ENCODE data around the gene FLNA. TPM values are rescaled to one million over a fixed set of nuclear protein-coding genes. Genes with fewer than 3 reads are reported as not detected.

The FLNA gene
- total and polyA plus RNA-seq, 9 of the 15 experiments (the other 6 are each of a cell fraction or from before 2014, with no cell fraction given), result 6.2 to 735 (median 135) TPM

DNA sequence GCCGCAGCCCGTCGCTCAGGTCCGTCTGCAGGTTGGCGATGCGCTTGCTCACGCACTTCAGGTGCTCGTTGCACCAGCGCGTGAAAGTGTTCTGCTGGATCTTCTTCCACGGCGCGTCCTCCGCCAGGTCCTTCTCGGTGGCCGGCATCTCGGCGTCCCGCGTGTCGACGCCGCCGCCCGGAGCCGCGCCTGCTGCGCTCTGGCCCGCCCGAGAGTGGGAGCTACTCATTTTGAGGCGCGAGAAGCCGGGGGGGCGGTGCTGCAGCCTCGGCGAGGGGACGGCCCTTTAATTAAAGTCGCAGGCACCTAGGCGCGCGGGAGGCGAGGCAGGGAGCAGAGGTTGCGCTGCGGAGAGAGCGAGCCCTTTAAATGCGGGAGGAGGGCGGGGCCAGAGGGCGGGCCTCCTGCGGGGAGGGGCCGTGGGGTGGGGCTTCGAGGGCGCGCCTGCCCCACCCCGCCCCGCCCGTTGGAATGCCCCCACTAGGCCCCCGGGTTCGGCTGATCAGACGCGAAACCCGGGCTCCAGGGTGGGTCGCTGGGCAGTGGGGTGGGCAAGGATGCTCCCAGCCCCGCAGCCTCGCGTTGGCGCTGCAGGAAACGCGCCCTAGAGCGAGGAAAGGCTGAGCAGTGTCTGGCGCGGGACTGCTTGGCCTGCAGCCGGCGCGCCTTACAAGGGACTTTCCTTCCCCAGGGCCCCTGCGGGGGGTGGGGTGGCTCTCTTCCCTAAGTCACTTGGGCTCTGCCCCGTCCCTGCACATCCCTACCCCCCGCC lies 3.2 kb downstream of the FLNA start:
- intact Hi-C loops (cut with micrococcal nuclease) (loop anchor here (5.0 to 10.0 kb wide), 2 partner anchors 124 to 446 kb away; partner anchors contain the start of gene SLC10A3), in situ Hi-C loops (cut with MboI) (loop anchor here (10.0 kb wide), 1 partner anchor 164 kb away; no protein-coding TSS in a partner anchor)
- peak overlapping the region; percentile 99 for H3K27ac ChIP-seq (ENCODE audit: extremely low read depth, low read depth, low read length)
- H3K36me3 ChIP-seq (ENCODE audit: control insufficient read depth, insufficient read depth, low read length), result peaks cover 27% of the 10 kb centered on the region; the same call in 2 of the 3 replicates
- peaks cover 18 to 86% of the 10 kb centered on the region in 2 experiments for H3K4me1 ChIP-seq (replicated peaks in 1 of 2; ENCODE audit: control insufficient read depth in 2 of 2, insufficient read depth in 2 of 2, low read length in 2 of 2)
- WGBS (ENCODE audit: insufficient coverage, low coverage, missing lambda C conversion rate), result 0% methylated on average over 28 of the region's 77 CpGs
- H2AFZ ChIP-seq (ENCODE audit: low read depth, low read length), result peak overlapping the region; percentile 67; the same call in 1 of the 2 replicates
- no peaks in the 10 kb centered on the region for H3K27me3 ChIP-seq (ENCODE audit: control insufficient read depth in 2 of 2, insufficient read depth in 2 of 2, low read length in 2 of 2)
- H3K9me3 ChIP-seq (replicated peaks; ENCODE audit: control insufficient read depth, insufficient read depth, low read depth, low read length), result no peaks in the 10 kb centered on the region
- DNase-seq (ENCODE audit: extremely low read depth in 1 of 4, low spot score in 3 of 4), result peak; percentile 73 to 97 (median 82)
- POLR2A ChIA-PET, result interaction anchor here (0.5 to 1.3 kb wide), 13 partner anchors 8 to 658 kb away, joined by 3 to 5 read pairs (median 3); partner anchors contain the start of gene SLC10A3
- no peaks in the 10 kb centered on the region; the same call in 1 of the 2 replicates for H4K20me1 ChIP-seq (replicated peaks; ENCODE audit: control insufficient read depth, insufficient read depth, low read length)
- H3K4me3 ChIP-seq, result peak overlapping the region; percentile 89
- H3K9ac ChIP-seq (ENCODE audit: insufficient read depth in 1 of 2, low read depth in 2 of 2, low read length in 2 of 2), result peak overlapping the region; percentile 94 to 96
- H3K4me2 ChIP-seq (ENCODE audit: insufficient read depth, low read length), result peak overlapping the region; percentile 96
- H3K79me2 ChIP-seq (ENCODE audit: control insufficient read depth, insufficient read depth, low read length), result peaks cover 49% of the 10 kb centered on the region
- H3K9me1 ChIP-seq (ENCODE audit: control insufficient read depth, insufficient read depth, low read length), result no peaks in the 10 kb centered on the region
- no TSS peak for BruUV-seq (replicated peaks)
- ATAC-seq, result peak; percentile 84
- CTCF ChIA-PET (ENCODE audit: low intra/inter-chr PET ratio), result interaction anchor here (4.5 kb wide), 1 partner anchor 163 kb away, joined by 63 read pairs; no protein-coding TSS in a partner anchor
- FAIRE-seq, result no peak
- no peak for TF ChIP-seq MCM3 (IDR thresholded peaks at IDR 0.05)
- no peak for TF ChIP-seq TSC22D4 (tag; IDR thresholded peaks at IDR 0.05)
- TF ChIP-seq, protein P1, sequence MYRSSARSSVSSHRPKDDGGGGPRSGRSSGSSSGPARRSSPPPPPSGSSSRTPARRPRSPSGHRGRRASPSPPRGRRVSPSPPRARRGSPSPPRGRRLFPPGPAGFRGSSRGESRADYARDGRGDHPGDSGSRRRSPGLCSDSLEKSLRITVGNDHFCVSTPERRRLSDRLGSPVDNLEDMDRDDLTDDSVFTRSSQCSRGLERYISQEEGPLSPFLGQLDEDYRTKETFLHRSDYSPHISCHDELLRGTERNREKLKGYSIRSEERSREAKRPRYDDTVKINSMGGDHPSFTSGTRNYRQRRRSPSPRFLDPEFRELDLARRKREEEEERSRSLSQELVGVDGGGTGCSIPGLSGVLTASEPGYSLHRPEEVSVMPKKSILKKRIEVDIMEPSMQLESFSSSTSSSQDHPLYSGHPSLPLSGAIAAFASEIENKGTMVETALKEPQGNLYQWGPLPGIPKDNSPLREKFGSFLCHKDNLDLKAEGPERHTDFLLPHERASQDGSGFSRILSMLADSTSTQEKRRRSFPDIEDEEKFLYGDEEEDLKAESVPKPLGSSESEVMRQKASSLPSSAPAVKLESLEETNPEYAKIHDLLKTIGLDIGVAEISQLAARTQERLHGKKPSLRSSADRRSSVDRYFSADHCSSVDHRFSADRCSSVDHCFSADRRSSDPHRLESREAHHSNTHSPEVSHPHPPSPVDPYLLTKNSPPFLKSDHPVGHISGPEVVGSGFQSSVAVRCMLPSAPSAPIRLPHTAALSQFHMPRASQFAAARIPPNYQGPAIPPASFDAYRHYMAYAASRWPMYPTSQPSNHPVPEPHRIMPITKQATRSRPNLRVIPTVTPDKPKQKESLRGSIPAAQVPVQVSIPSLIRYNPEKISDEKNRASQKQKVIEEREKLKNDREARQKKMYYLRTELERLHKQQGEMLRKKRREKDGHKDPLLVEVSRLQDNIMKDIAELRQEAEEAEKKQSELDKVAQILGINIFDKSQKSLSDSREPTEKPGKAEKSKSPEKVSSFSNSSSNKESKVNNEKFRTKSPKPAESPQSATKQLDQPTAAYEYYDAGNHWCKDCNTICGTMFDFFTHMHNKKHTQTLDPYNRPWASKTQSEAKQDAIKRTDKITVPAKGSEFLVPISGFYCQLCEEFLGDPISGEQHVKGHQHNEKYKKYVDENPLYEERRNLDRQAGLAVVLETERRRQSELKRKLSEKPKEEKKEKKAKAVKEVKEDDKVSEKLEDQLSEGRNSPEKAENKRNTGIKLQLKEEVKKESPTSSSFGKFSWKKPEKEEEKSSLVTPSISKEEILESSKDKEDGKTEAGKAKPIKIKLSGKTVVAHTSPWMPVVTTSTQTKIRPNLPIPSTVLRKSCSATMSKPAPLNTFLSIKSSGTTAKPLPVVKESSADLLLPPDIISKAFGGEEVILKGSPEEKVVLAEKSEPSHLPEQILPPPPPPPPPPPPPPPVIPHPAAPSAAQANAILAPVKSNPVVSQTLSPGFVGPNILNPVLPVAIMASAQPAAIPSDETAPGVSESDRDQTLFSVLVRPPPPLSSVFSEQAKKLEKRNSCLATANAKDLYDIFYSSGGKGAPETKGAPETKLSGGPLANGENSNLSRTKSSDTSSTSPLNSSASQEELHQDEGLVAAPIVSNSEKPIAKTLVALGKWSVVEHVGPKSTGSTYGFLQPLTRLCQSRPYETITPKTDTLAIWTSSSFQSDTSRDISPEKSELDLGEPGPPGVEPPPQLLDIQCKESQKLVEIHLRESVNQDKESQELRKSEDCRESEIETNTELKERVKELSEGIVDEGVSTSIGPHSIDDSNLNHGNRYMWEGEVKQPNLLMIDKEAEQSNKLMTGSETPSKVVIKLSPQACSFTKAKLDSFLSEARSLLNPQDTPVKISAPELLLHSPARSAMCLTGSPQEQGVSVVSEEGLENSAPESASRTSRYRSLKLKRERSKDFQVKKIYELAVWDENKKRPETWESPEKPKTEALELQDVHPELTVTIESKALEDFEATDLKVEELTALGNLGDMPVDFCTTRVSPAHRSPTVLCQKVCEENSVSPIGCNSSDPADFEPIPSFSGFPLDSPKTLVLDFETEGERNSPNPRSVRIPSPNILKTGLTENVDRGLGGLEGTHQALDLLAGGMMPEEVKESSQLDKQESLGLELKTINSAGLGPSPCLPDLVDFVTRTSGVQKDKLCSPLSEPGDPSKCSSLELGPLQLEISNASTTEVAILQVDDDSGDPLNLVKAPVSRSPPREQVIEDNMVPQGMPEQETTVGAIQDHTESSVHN (IDR thresholded peaks at IDR 0.05; ENCODE audit: borderline replicate concordance in 1 of 2, low read depth in 1 of 2), result no peak
- TF ChIP-seq NCOA6 (IDR thresholded peaks at IDR 0.05), result no peak
- no peak for TF ChIP-seq ZNF282 (CRISPR knock-in tag; IDR thresholded peaks at IDR 0.05)
- no peak for TF ChIP-seq ZNF431 (CRISPR knock-in tag; IDR thresholded peaks at IDR 0.05)
- TF ChIP-seq HDAC2 (IDR thresholded peaks at IDR 0.05), result 0 out of 2 replicates have a peak, but pooled peaks have one; percentile 15
- TF ChIP-seq PHB2 (IDR thresholded peaks at IDR 0.05; ENCODE audit: low read depth), result no peak
- TF ChIP-seq ZFP30 (CRISPR knock-in tag; IDR thresholded peaks at IDR 0.05; ENCODE audit: borderline replicate concordance), result no peak
- TF ChIP-seq RCOR1 (IDR thresholded peaks at IDR 0.05; ENCODE audit: borderline replicate concordance in 1 of 2, low read depth in 2 of 2, low read length in 2 of 2), result no peak
- TF ChIP-seq, protein P2, sequence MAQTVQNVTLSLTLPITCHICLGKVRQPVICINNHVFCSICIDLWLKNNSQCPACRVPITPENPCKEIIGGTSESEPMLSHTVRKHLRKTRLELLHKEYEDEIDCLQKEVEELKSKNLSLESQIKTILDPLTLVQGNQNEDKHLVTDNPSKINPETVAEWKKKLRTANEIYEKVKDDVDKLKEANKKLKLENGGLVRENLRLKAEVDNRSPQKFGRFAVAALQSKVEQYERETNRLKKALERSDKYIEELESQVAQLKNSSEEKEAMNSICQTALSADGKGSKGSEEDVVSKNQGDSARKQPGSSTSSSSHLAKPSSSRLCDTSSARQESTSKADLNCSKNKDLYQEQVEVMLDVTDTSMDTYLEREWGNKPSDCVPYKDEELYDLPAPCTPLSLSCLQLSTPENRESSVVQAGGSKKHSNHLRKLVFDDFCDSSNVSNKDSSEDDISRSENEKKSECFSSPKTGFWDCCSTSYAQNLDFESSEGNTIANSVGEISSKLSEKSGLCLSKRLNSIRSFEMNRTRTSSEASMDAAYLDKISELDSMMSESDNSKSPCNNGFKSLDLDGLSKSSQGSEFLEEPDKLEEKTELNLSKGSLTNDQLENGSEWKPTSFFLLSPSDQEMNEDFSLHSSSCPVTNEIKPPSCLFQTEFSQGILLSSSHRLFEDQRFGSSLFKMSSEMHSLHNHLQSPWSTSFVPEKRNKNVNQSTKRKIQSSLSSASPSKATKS (CRISPR knock-in tag; IDR thresholded peaks at IDR 0.05), result no peak
